ENCODE data around the gene DLG2. TPM values are rescaled to one million over a fixed set of nuclear protein-coding genes. Genes with fewer than 3 reads are reported as not detected.
"Not testable (repeated sequence)": the region's sequence is repeated elsewhere in the genome, so short reads cannot be mapped to it uniquely, and the experiment has no call there.

Gene DLG2
- polyA plus RNA-seq, 2 donors: 2.6 to 6.7 TPM

- no peak overlapping the region for H3K27ac ChIP-seq (ENCODE audit: low read depth in 2 of 2, low read length in 1 of 2)
- no peaks in the 10 kb centered on the region for H3K27me3 ChIP-seq (ENCODE audit: control insufficient read depth in 1 of 2, insufficient read depth in 2 of 2, low read length in 2 of 2)
- WGBS, 2 donors: 89 to 93% methylated on average over 15 of the region's 15 CpGs
- no peak overlapping the region for H3K4me3 ChIP-seq (ENCODE audit: low read depth in 1 of 2, low read length in 2 of 2)
- H3K9me3 ChIP-seq (ENCODE audit: control insufficient read depth in 2 of 2, insufficient read depth in 1 of 2, low read depth in 1 of 2, low read length in 1 of 2): peaks cover 2 to 3% of the 10 kb centered on the region in 2 donors
- H3K36me3 ChIP-seq (ENCODE audit: control insufficient read depth in 2 of 2, insufficient read depth in 2 of 2, low read length in 1 of 2): no peaks in the 10 kb centered on the region
- no peaks in the 10 kb centered on the region for H3K4me1 ChIP-seq (ENCODE audit: control insufficient read depth in 2 of 2, insufficient read depth in 2 of 2, low read length in 1 of 2)
Measured at GRCh38 chr11:85028329-85029101, 598.6 kb downstream of the DLG2 start.

DNA sequence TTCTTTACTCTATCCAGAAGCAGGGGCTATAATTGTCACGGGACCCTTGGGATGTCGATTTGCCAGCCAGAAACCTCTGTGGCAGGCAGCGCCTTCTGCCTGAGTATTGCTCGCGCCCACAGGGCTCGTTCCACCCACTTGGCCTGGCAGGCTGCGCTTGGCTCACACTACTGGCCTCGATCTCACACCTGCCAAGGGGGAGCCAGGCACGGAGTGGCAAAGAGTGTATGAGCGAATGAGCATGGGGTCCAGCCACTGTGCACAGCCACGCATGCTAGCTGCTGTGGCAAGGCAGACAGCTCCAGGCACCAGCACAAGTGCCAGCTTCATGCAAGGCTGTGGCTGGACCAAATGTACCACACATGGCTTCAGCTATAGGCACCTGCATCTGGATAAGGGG lies 599.8 kb downstream of the DLG2 start:
- Histone ChIP-seq H3K4me1 (ENCODE audit: control insufficient read depth in 2 of 2, insufficient read depth in 2 of 2, low read length in 1 of 2) (no peaks in the 10 kb centered on the region), H3K27ac (ENCODE audit: low read depth in 2 of 2, low read length in 1 of 2) (no peak overlapping the region), H3K36me3 (ENCODE audit: control insufficient read depth in 2 of 2, insufficient read depth in 2 of 2, low read length in 1 of 2) (no peaks in the 10 kb centered on the region), H3K9me3 (ENCODE audit: control insufficient read depth in 2 of 2, insufficient read depth in 1 of 2, low read depth in 1 of 2, low read length in 1 of 2) (peaks cover 2 to 3% of the 10 kb centered on the region in 2 donors), H3K27me3 (ENCODE audit: control insufficient read depth in 1 of 2, insufficient read depth in 2 of 2, low read length in 2 of 2) (no peaks in the 10 kb centered on the region), H3K4me3 (ENCODE audit: low read depth in 1 of 2, low read length in 2 of 2) (no peak overlapping the region)
- WGBS, 2 donors: 94 to 95% methylated on average over 11 of the region's 11 CpGs

GRCh38 chr11:85021058-85021457 lies 606.1 kb downstream of the DLG2 start:
- Histone ChIP-seq H3K36me3 (ENCODE audit: control insufficient read depth in 2 of 2, insufficient read depth in 2 of 2, low read length in 1 of 2) (no peaks in the 10 kb centered on the region), H3K4me3 (ENCODE audit: low read depth in 1 of 2, low read length in 2 of 2) (no peak overlapping the region), H3K4me1 (ENCODE audit: control insufficient read depth in 2 of 2, insufficient read depth in 2 of 2, low read length in 1 of 2) (no peaks in the 10 kb centered on the region), H3K27me3 (ENCODE audit: control insufficient read depth in 1 of 2, insufficient read depth in 2 of 2, low read length in 2 of 2) (no peaks in the 10 kb centered on the region), H3K9me3 (ENCODE audit: control insufficient read depth in 2 of 2, insufficient read depth in 1 of 2, low read depth in 1 of 2, low read length in 1 of 2) (no peaks in the 10 kb centered on the region), H3K27ac (ENCODE audit: low read depth in 2 of 2, low read length in 1 of 2) (no peak overlapping the region)
- 82% methylated on average over 9 of the region's 9 CpGs for WGBS, 2 donors

- no peak overlapping the region for H3K4me3 ChIP-seq (ENCODE audit: low read depth in 1 of 2, low read length in 2 of 2)
- no peaks in the 10 kb centered on the region for H3K36me3 ChIP-seq (ENCODE audit: control insufficient read depth in 2 of 2, insufficient read depth in 2 of 2, low read length in 1 of 2)
- H3K4me1 ChIP-seq (ENCODE audit: control insufficient read depth in 2 of 2, insufficient read depth in 2 of 2, low read length in 1 of 2): no peaks in the 10 kb centered on the region
- H3K27ac ChIP-seq (ENCODE audit: low read depth in 2 of 2, low read length in 1 of 2): no peak overlapping the region
- H3K9me3 ChIP-seq (ENCODE audit: control insufficient read depth in 2 of 2, insufficient read depth in 1 of 2, low read depth in 1 of 2, low read length in 1 of 2): no peaks in the 10 kb centered on the region
- no peaks in the 10 kb centered on the region for H3K27me3 ChIP-seq (ENCODE audit: control insufficient read depth in 1 of 2, insufficient read depth in 2 of 2, low read length in 2 of 2)
- WGBS, 2 donors: 43 to 48% methylated on average over 4 of the region's 4 CpGs
Measured at GRCh38 chr11:84993386-84993785, 633.8 kb downstream of the DLG2 start.

DNA sequence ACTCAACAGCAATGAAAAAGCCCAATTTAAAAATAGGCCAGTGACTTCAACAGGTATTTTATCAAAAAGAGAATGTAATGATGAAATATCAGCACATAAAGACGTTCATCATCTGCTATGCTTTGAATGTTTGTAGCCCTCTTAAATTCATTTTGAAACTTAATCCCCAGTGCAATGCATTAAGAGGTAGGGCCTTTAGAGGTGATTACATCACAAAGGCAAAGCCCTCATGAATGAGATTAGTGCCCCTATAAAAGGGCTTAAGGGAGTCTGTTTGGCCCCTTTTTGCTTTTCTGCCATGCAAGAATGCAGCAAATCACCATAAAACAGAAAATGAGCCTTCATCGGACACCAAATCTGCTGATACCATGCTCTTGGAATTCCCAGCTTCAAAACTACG lies 637.0 kb downstream of the DLG2 start:
- Histone ChIP-seq H3K27ac (ENCODE audit: low read depth in 2 of 2, low read length in 1 of 2) (no peak overlapping the region), H3K9me3 (ENCODE audit: control insufficient read depth in 2 of 2, insufficient read depth in 1 of 2, low read depth in 1 of 2, low read length in 1 of 2) (no peaks in the 10 kb centered on the region), H3K4me1 (ENCODE audit: control insufficient read depth in 2 of 2, insufficient read depth in 2 of 2, low read length in 1 of 2) (no peaks in the 10 kb centered on the region), H3K36me3 (ENCODE audit: control insufficient read depth in 2 of 2, insufficient read depth in 2 of 2, low read length in 1 of 2) (no peaks in the 10 kb centered on the region), H3K4me3 (ENCODE audit: low read depth in 1 of 2, low read length in 2 of 2) (no peak overlapping the region), H3K27me3 (ENCODE audit: control insufficient read depth in 1 of 2, insufficient read depth in 2 of 2, low read length in 2 of 2) (no peaks in the 10 kb centered on the region)
- WGBS, 2 donors: 63 to 67% methylated on average over 3 of the region's 3 CpGs

DNA sequence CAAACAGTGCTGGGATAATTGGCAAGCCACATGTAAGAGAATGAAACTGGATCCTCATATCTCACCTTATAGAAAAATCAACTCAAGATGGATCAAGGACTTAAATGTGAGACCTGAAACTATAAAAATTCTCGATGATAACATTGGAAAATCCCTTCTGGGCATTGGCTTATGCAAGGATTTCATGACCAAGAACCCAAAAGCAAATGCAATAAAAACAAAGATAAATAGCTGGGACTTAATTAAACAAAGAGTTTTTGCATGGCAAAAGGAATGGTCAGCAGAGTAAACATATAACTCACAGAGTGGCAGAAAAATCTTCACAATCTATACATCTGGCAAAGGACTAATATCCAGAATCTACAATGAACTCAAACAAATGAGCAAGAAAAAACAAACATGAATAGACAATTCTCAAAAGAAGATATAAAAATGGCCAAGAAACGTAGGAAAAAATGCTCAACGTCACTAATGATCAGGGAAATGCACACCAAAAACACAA lies 639.4 kb downstream of the DLG2 start:
- not testable (repeated sequence) for H3K27ac ChIP-seq (ENCODE audit: low read depth in 2 of 2, low read length in 1 of 2); H3K9me3 ChIP-seq (ENCODE audit: control insufficient read depth in 2 of 2, insufficient read depth in 1 of 2, low read depth in 1 of 2, low read length in 1 of 2); H3K4me1 ChIP-seq (ENCODE audit: control insufficient read depth in 2 of 2, insufficient read depth in 2 of 2, low read length in 1 of 2); H3K36me3 ChIP-seq (ENCODE audit: control insufficient read depth in 2 of 2, insufficient read depth in 2 of 2, low read length in 1 of 2); H3K27me3 ChIP-seq (ENCODE audit: control insufficient read depth in 1 of 2, insufficient read depth in 2 of 2, low read length in 2 of 2); H3K4me3 ChIP-seq (ENCODE audit: low read depth in 1 of 2, low read length in 2 of 2)
- 45 to 50% methylated on average over 3 of the region's 3 CpGs for WGBS, 2 donors

DNA sequence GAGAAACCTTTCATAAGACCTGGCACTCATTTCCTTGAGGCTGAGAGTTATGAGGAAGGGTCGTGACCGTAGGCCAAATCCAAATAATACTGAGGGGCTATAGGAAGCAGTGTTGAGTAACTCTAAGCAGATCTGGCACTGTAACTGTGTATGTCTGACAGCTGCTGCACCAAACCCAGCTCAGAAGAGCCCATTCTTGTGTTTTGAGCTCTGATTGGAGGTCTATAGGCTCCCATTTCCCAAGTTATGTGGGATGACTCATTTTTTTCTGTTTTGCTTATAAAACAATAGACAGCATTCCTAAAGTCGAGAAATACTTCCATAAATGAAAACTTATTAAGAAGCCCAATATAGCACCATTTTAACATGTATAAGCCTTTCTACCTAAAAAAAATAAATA lies 645.8 kb downstream of the DLG2 start:
- Histone ChIP-seq H3K4me1 (ENCODE audit: control insufficient read depth in 2 of 2, insufficient read depth in 2 of 2, low read length in 1 of 2) (no peaks in the 10 kb centered on the region), H3K9me3 (ENCODE audit: control insufficient read depth in 2 of 2, insufficient read depth in 1 of 2, low read depth in 1 of 2, low read length in 1 of 2) (no peaks in the 10 kb centered on the region), H3K36me3 (ENCODE audit: control insufficient read depth in 2 of 2, insufficient read depth in 2 of 2, low read length in 1 of 2) (no peaks in the 10 kb centered on the region), H3K27ac (ENCODE audit: low read depth in 2 of 2, low read length in 1 of 2) (no peak overlapping the region), H3K4me3 (ENCODE audit: low read depth in 1 of 2, low read length in 2 of 2) (no peak overlapping the region), H3K27me3 (ENCODE audit: control insufficient read depth in 1 of 2, insufficient read depth in 2 of 2, low read length in 2 of 2) (no peaks in the 10 kb centered on the region)
- 80 to 81% methylated on average over 3 of the region's 3 CpGs for WGBS, 2 donors

- Histone ChIP-seq H3K4me1 (ENCODE audit: control insufficient read depth in 2 of 2, insufficient read depth in 2 of 2, low read length in 1 of 2) (no peaks in the 10 kb centered on the region), H3K4me3 (ENCODE audit: low read depth in 1 of 2, low read length in 2 of 2) (no peak overlapping the region), H3K27me3 (ENCODE audit: control insufficient read depth in 1 of 2, insufficient read depth in 2 of 2, low read length in 2 of 2) (no peaks in the 10 kb centered on the region), H3K36me3 (ENCODE audit: control insufficient read depth in 2 of 2, insufficient read depth in 2 of 2, low read length in 1 of 2) (no peaks in the 10 kb centered on the region), H3K27ac (ENCODE audit: low read depth in 2 of 2, low read length in 1 of 2) (no peak overlapping the region), H3K9me3 (ENCODE audit: control insufficient read depth in 2 of 2, insufficient read depth in 1 of 2, low read depth in 1 of 2, low read length in 1 of 2) (no peaks in the 10 kb centered on the region)
- WGBS, 2 donors: 56 to 68% methylated on average over 2 of the region's 2 CpGs
Measured at GRCh38 chr11:84969103-84969502, 658.0 kb downstream of the DLG2 start.

GRCh38 chr11:84965484-84965883 lies 661.7 kb downstream of the DLG2 start:
- no peaks in the 10 kb centered on the region for H3K4me1 ChIP-seq (ENCODE audit: control insufficient read depth in 2 of 2, insufficient read depth in 2 of 2, low read length in 1 of 2)
- no peaks in the 10 kb centered on the region for H3K36me3 ChIP-seq (ENCODE audit: control insufficient read depth in 2 of 2, insufficient read depth in 2 of 2, low read length in 1 of 2)
- H3K9me3 ChIP-seq (ENCODE audit: control insufficient read depth in 2 of 2, insufficient read depth in 1 of 2, low read depth in 1 of 2, low read length in 1 of 2): no peaks in the 10 kb centered on the region
- H3K4me3 ChIP-seq (ENCODE audit: low read depth in 1 of 2, low read length in 2 of 2): no peak overlapping the region
- 61 to 73% methylated on average over 4 of the region's 4 CpGs for WGBS, 2 donors
- H3K27ac ChIP-seq (ENCODE audit: low read depth in 2 of 2, low read length in 1 of 2): no peak overlapping the region
- no peaks in the 10 kb centered on the region for H3K27me3 ChIP-seq (ENCODE audit: control insufficient read depth in 1 of 2, insufficient read depth in 2 of 2, low read length in 2 of 2)

- Histone ChIP-seq H3K36me3 (ENCODE audit: control insufficient read depth in 2 of 2, insufficient read depth in 2 of 2, low read length in 1 of 2) (no peaks in the 10 kb centered on the region), H3K4me1 (ENCODE audit: control insufficient read depth in 2 of 2, insufficient read depth in 2 of 2, low read length in 1 of 2) (no peaks in the 10 kb centered on the region), H3K27ac (ENCODE audit: low read depth in 2 of 2, low read length in 1 of 2) (no peak overlapping the region), H3K4me3 (ENCODE audit: low read depth in 1 of 2, low read length in 2 of 2) (no peak overlapping the region), H3K27me3 (ENCODE audit: control insufficient read depth in 1 of 2, insufficient read depth in 2 of 2, low read length in 2 of 2) (no peaks in the 10 kb centered on the region), H3K9me3 (ENCODE audit: control insufficient read depth in 2 of 2, insufficient read depth in 1 of 2, low read depth in 1 of 2, low read length in 1 of 2) (no peaks in the 10 kb centered on the region)
- 74 to 75% methylated on average over 1 of the region's 1 CpG for WGBS, 2 donors
Measured at GRCh38 chr11:84963240-84963639, 663.9 kb downstream of the DLG2 start.
